GM21786 (cell line): ENCODE measurements around the gene MORN1.

ENCODE experiments used
- ATAC-seq: cut with Tn5 transposase; IDR thresholded peaks from one replicate; pipeline ENCODE4 v1.9.1; 2021; ENCODE audit not compliant: unreplicated experiment

MORN1 gene

GRCh38 chr1:2388004-2388913 is 3.1 kb downstream of the MORN1 start:
- ATAC-seq: no peak

- no peak for ATAC-seq
These were observed 4.4 kb downstream of the MORN1 start for GRCh38 chr1:2386636-2387611.

- ATAC-seq: no peak
These were observed 5.6 kb downstream of the MORN1 start for GRCh38 chr1:2385606-2386280.

GRCh38 chr1:2384941-2385481 is 6.3 kb downstream of the MORN1 start:
- no peak for ATAC-seq

- ATAC-seq: no peak
These were observed 7.1 kb downstream of the MORN1 start for GRCh38 chr1:2384130-2384860.

GRCh38 chr1:2383576-2383975 is 7.8 kb downstream of the MORN1 start:
- no peak for ATAC-seq

- no peak for ATAC-seq
These were observed 8.6 kb downstream of the MORN1 start for GRCh38 chr1:2382621-2383361.

GRCh38 chr1:2381741-2382620 is 9.4 kb downstream of the MORN1 start:
- ATAC-seq: no peak

- no peak for ATAC-seq
These were observed 10.3 kb downstream of the MORN1 start for GRCh38 chr1:2380816-2381591.

GRCh38 chr1:2379733-2380404 is 11.5 kb downstream of the MORN1 start:
- ATAC-seq: no peak

GRCh38 chr1:2378956-2379732 is 12.2 kb downstream of the MORN1 start:
- ATAC-seq: no peak

- no peak for ATAC-seq
These were observed 12.9 kb downstream of the MORN1 start for GRCh38 chr1:2378441-2378851.

- no peak for ATAC-seq
These were observed 13.5 kb downstream of the MORN1 start for GRCh38 chr1:2377751-2378440.

- no peak for ATAC-seq
These were observed 14.3 kb downstream of the MORN1 start for GRCh38 chr1:2376931-2377672.

- no peak for ATAC-seq
These were observed 15.1 kb downstream of the MORN1 start for GRCh38 chr1:2376261-2376741.
